AG08396 (cell line): ENCODE data around the gene DHRS7B.
A peak's percentile ranks its signal among the peaks of the same experiment; 100 is the strongest.
"Not testable (repeated sequence)": the region's sequence is repeated elsewhere in the genome, so short reads cannot be mapped to it uniquely, and the experiment has no call there.

Source experiments
- DNase-seq: peaks from one replicate; pipeline ENCODE4 v3.0.0; 2012; ENCODE audit warnings: low spot score, mixed read lengths

DHRS7B gene

GRCh38 chr17:21126645-21127508, at the start of gene DHRS7B:
DHRS7B (plus strand) TSS chr17:21126964; CDS start chr17:21126972, 8 bp downstream.
- DNase-seq, result peak; percentile 97

GRCh38 chr17:21077281-21077680, 49.5 kb upstream of the DHRS7B start:
- DNase-seq, result no peak

- DNase-seq, result no peak
Measured at GRCh38 chr17:21078016-21078780, 48.6 kb upstream of the DHRS7B start.

- no peak for DNase-seq
Measured at GRCh38 chr17:21079196-21079595, 47.6 kb upstream of the DHRS7B start.

- no peak for DNase-seq
Measured at GRCh38 chr17:21082001-21082436, 44.7 kb upstream of the DHRS7B start.

- DNase-seq, result not testable (repeated sequence)
Measured at GRCh38 chr17:21085280-21085679, 41.5 kb upstream of the DHRS7B start.

- no peak for DNase-seq
Measured at GRCh38 chr17:21085707-21086106, 41.1 kb upstream of the DHRS7B start.

GRCh38 chr17:21089145-21089544, 37.6 kb upstream of the DHRS7B start:
- peak; percentile 40 for DNase-seq

- DNase-seq, result no peak
Measured at GRCh38 chr17:21089933-21090901, 36.5 kb upstream of the DHRS7B start.

- no peak for DNase-seq
Measured at GRCh38 chr17:21090902-21091618, 35.7 kb upstream of the DHRS7B start.

- DNase-seq, result no peak
Measured at GRCh38 chr17:21094298-21094704, 32.5 kb upstream of the DHRS7B start.

- no peak for DNase-seq
Measured at GRCh38 chr17:21095735-21096134, 31.0 kb upstream of the DHRS7B start.

GRCh38 chr17:21096874-21097273, 29.9 kb upstream of the DHRS7B start:
- no peak for DNase-seq

GRCh38 chr17:21098934-21099689, 27.7 kb upstream of the DHRS7B start:
- DNase-seq, result peak; percentile 92

- DNase-seq, result no peak
Measured at GRCh38 chr17:21100636-21101035, 26.1 kb upstream of the DHRS7B start.

- no peak for DNase-seq
Measured at GRCh38 chr17:21104608-21105007, 22.2 kb upstream of the DHRS7B start.

- no peak for DNase-seq
Measured at GRCh38 chr17:21105064-21105894, 21.5 kb upstream of the DHRS7B start.

GRCh38 chr17:21106316-21106715, 20.4 kb upstream of the DHRS7B start:
- DNase-seq, result no peak

- not testable (repeated sequence) for DNase-seq
Measured at GRCh38 chr17:21107067-21107650, 19.6 kb upstream of the DHRS7B start.
